Adrenal gland (tissue), 5 donors: ENCODE measurements around the gene CMTM8.

Experiments used
- POLR2A ChIP-seq, 2 donors: fragments of 450-650 bp; IDR thresholded peaks; one replicate each; pipeline ENCODE4 v1.6.1; 2017; ENCODE audit warnings: antibody characterized with exemption in 2 of 2, mild to moderate bottlenecking in 2 of 2, moderate library complexity in 1 of 2
- TF ChIP-seq, protein P1 (sequence below), 6 experiments: fragments of 450-650 bp in 4 of 6; fragments of 200-600 bp in 2 of 6; sonication (generic) in 1 of 6; IDR thresholded peaks; 1 replicate in 5 of 6; 2 replicates in 1 of 6; pipeline versions ENCODE4 v1.5.1 to v1.8.0; 2016 to 2021; ENCODE audit warnings: antibody characterized with exemption in 6 of 6, mild to moderate bottlenecking in 2 of 6, moderate library complexity in 1 of 6
- donor health status: DM: no; HTN: no; CAD: no.

DNA sequence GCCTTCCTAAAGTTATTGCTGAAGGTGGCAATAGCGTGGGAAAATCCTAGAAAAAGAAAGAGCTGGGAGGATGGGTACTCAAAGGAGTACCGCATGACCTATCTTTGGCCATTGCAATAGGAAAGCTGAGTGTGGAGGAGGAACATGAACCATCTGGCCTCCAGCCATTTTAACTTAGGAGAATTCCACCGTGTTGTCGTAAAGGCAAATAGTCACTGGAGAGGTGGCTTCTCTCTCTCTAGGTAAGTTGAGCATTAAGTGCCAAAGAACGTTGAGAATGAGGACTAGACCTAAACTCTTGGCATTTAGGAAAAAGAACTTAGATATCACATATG, 137.1 kb downstream of the CMTM8 start:
- TF ChIP-seq, protein P1, sequence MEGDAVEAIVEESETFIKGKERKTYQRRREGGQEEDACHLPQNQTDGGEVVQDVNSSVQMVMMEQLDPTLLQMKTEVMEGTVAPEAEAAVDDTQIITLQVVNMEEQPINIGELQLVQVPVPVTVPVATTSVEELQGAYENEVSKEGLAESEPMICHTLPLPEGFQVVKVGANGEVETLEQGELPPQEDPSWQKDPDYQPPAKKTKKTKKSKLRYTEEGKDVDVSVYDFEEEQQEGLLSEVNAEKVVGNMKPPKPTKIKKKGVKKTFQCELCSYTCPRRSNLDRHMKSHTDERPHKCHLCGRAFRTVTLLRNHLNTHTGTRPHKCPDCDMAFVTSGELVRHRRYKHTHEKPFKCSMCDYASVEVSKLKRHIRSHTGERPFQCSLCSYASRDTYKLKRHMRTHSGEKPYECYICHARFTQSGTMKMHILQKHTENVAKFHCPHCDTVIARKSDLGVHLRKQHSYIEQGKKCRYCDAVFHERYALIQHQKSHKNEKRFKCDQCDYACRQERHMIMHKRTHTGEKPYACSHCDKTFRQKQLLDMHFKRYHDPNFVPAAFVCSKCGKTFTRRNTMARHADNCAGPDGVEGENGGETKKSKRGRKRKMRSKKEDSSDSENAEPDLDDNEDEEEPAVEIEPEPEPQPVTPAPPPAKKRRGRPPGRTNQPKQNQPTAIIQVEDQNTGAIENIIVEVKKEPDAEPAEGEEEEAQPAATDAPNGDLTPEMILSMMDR (IDR thresholded peaks at IDR 0.05) = no peak
- TF ChIP-seq POLR2A (IDR thresholded peaks at IDR 0.05) = no peak
